GM12878 (cell line): ENCODE data around the gene APOL4. TPM values are rescaled to one million over a fixed set of nuclear protein-coding genes. Genes with fewer than 3 reads are reported as not detected.

Experiments used
- BACH1 ChIP-seq: fragments of 450-650 bp; IDR thresholded peaks from 2 replicates; pipeline ENCODE4 v1.6.1; 2017; ENCODE audit warnings: mild to moderate bottlenecking, borderline replicate concordance
- CBFB ChIP-seq: IDR thresholded peaks from 2 replicates; pipeline ENCODE4 v1.6.1; 2016; ENCODE audit warnings: antibody characterized with exemption, low read depth
- CHD1 ChIP-seq: IDR thresholded peaks from 2 replicates; pipeline ENCODE4 v1.6.1; 2012; ENCODE audit warnings: low read depth, low read length, improper control_type of control experiment
- CTCF ChIP-seq, 3 experiments: IDR thresholded peaks in 2 of 3; conservative IDR thresholded peaks in 1 of 3; 2 replicates each; pipeline ENCODE4 v1.5.1; 2011; ENCODE audit warnings: low read depth in 3 of 3, low read length in 3 of 3, mild to moderate bottlenecking in 3 of 3, control low read depth in 2 of 3, moderate library complexity in 2 of 3, inconsistent platforms in 1 of 3, mixed read lengths in 1 of 3; ENCODE audit not compliant: control insufficient read depth in 2 of 3, insufficient read depth in 1 of 3; ENCODE audit errors: extremely low read depth in 1 of 3
- ESRRA ChIP-seq: IDR thresholded peaks from 2 replicates; pipeline ENCODE4 v1.6.1; 2012; ENCODE audit warnings: mild to moderate bottlenecking, low read length, improper control_type of control experiment
- ETV6 ChIP-seq, 2 experiments: fragments of 450-650 bp in 1 of 2; IDR thresholded peaks in 1 of 2; conservative IDR thresholded peaks in 1 of 2; 2 replicates each; pipeline ENCODE4 v1.6.1; 2014; ENCODE audit warnings: antibody characterized with exemption in 1 of 2, borderline replicate concordance in 1 of 2, low read depth in 1 of 2, mild to moderate bottlenecking in 1 of 2, moderate library complexity in 1 of 2
- MLLT1 ChIP-seq: fragments of 450-650 bp; IDR thresholded peaks from 2 replicates; pipeline ENCODE4 v1.6.1; 2016; ENCODE audit warnings: mild to moderate bottlenecking
- NR2F1 ChIP-seq: fragments of 450-650 bp; conservative IDR thresholded peaks from 2 replicates; pipeline ENCODE4 v1.6.1; 2017; ENCODE audit warnings: mild to moderate bottlenecking
- POU2F2 ChIP-seq: IDR thresholded peaks from 3 replicates; pipeline ENCODE4 v1.6.1; 2011; ENCODE audit warnings: low read depth, mild to moderate bottlenecking, low read length, borderline replicate concordance
- PRDM15 ChIP-seq: fragments of 450-650 bp; formaldehyde crosslinking; IDR thresholded peaks from 2 replicates; pipeline ENCODE4 v1.4.0; 2020; ENCODE audit warnings: mild to moderate bottlenecking, moderate library complexity
- SMAD5 ChIP-seq: IDR thresholded peaks from 2 replicates; pipeline ENCODE4 v1.6.1; 2016; ENCODE audit warnings: antibody characterized with exemption, low read depth
- TAF1 ChIP-seq: IDR thresholded peaks from 2 replicates; pipeline ENCODE4 v1.6.1; 2011; ENCODE audit warnings: mild to moderate bottlenecking, low read depth, low read length, borderline replicate concordance
- ZBTB11 ChIP-seq: fragments of 450-650 bp; formaldehyde crosslinking; IDR thresholded peaks from 2 replicates; pipeline ENCODE4 v1.5.0; 2022; ENCODE audit warnings: mild to moderate bottlenecking, missing genetic modification characterization
- polyA plus RNA-seq, 11 experiments: library from polyadenylated mRNA; depleted of rRNA in 4 of 11; unstranded in 6 of 11; stranded (reverse) in 5 of 11; fragments of >200 nt; fragmentation: Nextera tagmentation in 4 of 11; fragmentation: Illumina TruSeq in 1 of 11; extraction: Ambion mirVana in 4 of 11; extraction: Trizol in 1 of 11; gene quantifications; 1 replicate in 1 of 11; 2 replicates in 10 of 11; pipeline versions ENCODE4 v1.2.1 to v1.2.3, GENCODE V29; 2011 to 2016; ENCODE audit warnings: inconsistent platforms in 2 of 11, missing spikeins in 2 of 11, low read depth in 1 of 11
- total RNA-seq, 4 experiments: library from RNA; depleted of rRNA in 3 of 4; stranded (reverse); fragments of >200 nt in 3 of 4; fragmentation: Illumina TruSeq in 1 of 4; extraction: Trizol in 1 of 4; gene quantifications; 2 replicates each; pipeline versions ENCODE4 v1.2.1 to v1.2.3, GENCODE V29; 2013 to 2021

The APOL4 gene
- total and polyA plus RNA-seq, 10 of the 15 experiments (the other 5 are each of a cell fraction or from before 2014, with no cell fraction given), result 0.03 to 0.24 (median 0.19) TPM; not detected in 7

- TF ChIP-seq MLLT1, result 0 out of 2 replicates have a peak, but pooled peaks have one; percentile 22
- TF ChIP-seq ETV6 (conservative IDR thresholded peaks at IDR 0.05 in 1 of 2, IDR thresholded peaks at IDR 0.05 in 1 of 2; ENCODE audit: borderline replicate concordance in 1 of 2, low read depth in 1 of 2), result no peak
- no peak for TF ChIP-seq PRDM15 (CRISPR knock-in tag)
- TF ChIP-seq BACH1, result no peak
- TF ChIP-seq SMAD5, result no peak
- no peak for TF ChIP-seq CHD1
- TF ChIP-seq CBFB, result no peak; the same call in 1 of the 2 replicates
- no peak for TF ChIP-seq ESRRA
- TF ChIP-seq NR2F1, result peak; percentile 65; the same call in 1 of the 2 replicates
- TF ChIP-seq TAF1, result no peak
- no peak for TF ChIP-seq ZBTB11
- TF ChIP-seq CTCF (IDR thresholded peaks at IDR 0.05 in 2 of 3, conservative IDR thresholded peaks at IDR 0.05 in 1 of 3; ENCODE audit: control insufficient read depth in 2 of 3, extremely low read depth in 1 of 3, insufficient read depth in 1 of 3, low read depth in 3 of 3, low read length in 3 of 3), result no peak
- TF ChIP-seq POU2F2, result peak; percentile 92
Measured at GRCh38 chr22:36160499-36160942, 41.1 kb downstream of the APOL4 start, which contains the start of gene APOL3 (continued).
